ENCODE data around the gene CEBPA.

CEBPA gene

DNA sequence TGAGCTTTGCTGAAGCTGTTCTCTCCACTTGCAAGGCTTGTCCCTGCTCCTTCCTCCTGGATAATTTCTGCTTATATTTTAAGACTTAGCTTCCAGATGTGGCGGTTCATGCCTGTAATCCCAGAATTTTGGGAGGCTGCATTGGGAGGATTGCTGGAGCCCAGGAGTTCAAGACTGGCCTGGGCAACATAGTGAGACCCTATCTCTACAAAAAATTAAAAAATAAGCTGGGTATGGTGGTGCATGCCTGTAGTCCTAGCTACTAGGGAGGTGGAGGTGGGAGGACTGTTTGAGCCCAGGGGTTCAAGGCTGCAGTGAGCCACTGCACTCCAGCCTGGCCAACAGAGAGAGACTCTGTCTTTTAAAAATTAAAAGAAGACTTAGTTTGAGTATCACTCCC is 31.6 kb downstream of the CEBPA start:
- no peaks in the 10 kb centered on the region for H3K9me2 ChIP-seq (replicated peaks; ENCODE audit: insufficient read depth, low read length)
- H3F3A ChIP-seq (ENCODE audit: insufficient read depth): no peaks in the 10 kb centered on the region
- no peaks in the 10 kb centered on the region for H3K36me3 ChIP-seq (ENCODE audit: low read length)
- H3K27me3 ChIP-seq (ENCODE audit: low read length): no peaks in the 10 kb centered on the region
- H4K20me1 ChIP-seq (ENCODE audit: low read depth, low read length): no peaks in the 10 kb centered on the region
- no peak for TF ChIP-seq CTCF (IDR thresholded peaks at IDR 0.05; ENCODE audit: insufficient read depth, low read length, poor library complexity, severe bottlenecking)
- TF ChIP-seq EZH2phosphoT487 (conservative IDR thresholded peaks at IDR 0.05; ENCODE audit: low read length): no peak
- no peak overlapping the region for H3K9ac ChIP-seq (ENCODE audit: low read length)
- H3K79me2 ChIP-seq (ENCODE audit: insufficient read depth, low read length): no peaks in the 10 kb centered on the region
- no peak overlapping the region for H3K4me3 ChIP-seq (ENCODE audit: insufficient read depth, low read length, poor library complexity, severe bottlenecking)
- no peak overlapping the region for H2AFZ ChIP-seq (ENCODE audit: low read depth, low read length, severe bottlenecking)
- H3K4me2 ChIP-seq (ENCODE audit: low read depth, low read length, poor library complexity, severe bottlenecking): no peak overlapping the region
- H3K9me3 ChIP-seq (ENCODE audit: insufficient read depth, low read length): no peaks in the 10 kb centered on the region
- no peak overlapping the region for H3K27ac ChIP-seq (ENCODE audit: low read depth, low read length)

DNA sequence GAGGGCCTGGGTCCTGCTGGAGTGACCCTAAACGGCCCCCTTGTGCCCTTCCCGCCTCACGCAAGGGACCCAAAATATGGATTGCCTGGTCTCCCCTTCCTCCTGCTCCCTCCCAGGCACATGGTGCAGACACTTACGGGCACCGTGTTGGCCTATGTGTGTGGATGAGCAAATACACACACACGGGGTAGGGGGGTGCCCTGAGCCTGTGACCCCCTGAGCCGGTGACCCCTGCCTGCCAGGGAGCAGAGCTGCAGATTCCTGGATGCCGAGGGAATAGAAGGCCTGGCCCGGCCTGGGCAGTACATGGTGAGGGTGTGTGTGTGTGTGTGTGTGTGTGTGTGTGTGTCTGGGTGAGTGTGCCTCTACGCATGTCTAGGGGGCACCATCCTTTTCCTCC is 33.3 kb downstream of the CEBPA start:
- Histone ChIP-seq H4K20me1 (ENCODE audit: low read depth, low read length) (no peaks in the 10 kb centered on the region), H3K36me3 (ENCODE audit: low read length) (no peaks in the 10 kb centered on the region), H3F3A (ENCODE audit: insufficient read depth) (no peaks in the 10 kb centered on the region), H3K9ac (ENCODE audit: low read length) (no peak overlapping the region), H3K4me3 (ENCODE audit: insufficient read depth, low read length, poor library complexity, severe bottlenecking) (no peak overlapping the region), H3K27ac (ENCODE audit: low read depth, low read length) (no peak overlapping the region), H3K27me3 (ENCODE audit: low read length) (no peaks in the 10 kb centered on the region), H3K9me2 (replicated peaks; ENCODE audit: insufficient read depth, low read length) (no peaks in the 10 kb centered on the region), H3K9me3 (ENCODE audit: insufficient read depth, low read length) (no peaks in the 10 kb centered on the region), H2AFZ (ENCODE audit: low read depth, low read length, severe bottlenecking) (no peak overlapping the region), H3K4me2 (ENCODE audit: low read depth, low read length, poor library complexity, severe bottlenecking) (no peak overlapping the region), H3K79me2 (ENCODE audit: insufficient read depth, low read length) (no peaks in the 10 kb centered on the region)
- TF ChIP-seq CTCF (IDR thresholded peaks at IDR 0.05; ENCODE audit: insufficient read depth, low read length, poor library complexity, severe bottlenecking) (no peak), EZH2phosphoT487 (conservative IDR thresholded peaks at IDR 0.05; ENCODE audit: low read length) (no peak)

DNA sequence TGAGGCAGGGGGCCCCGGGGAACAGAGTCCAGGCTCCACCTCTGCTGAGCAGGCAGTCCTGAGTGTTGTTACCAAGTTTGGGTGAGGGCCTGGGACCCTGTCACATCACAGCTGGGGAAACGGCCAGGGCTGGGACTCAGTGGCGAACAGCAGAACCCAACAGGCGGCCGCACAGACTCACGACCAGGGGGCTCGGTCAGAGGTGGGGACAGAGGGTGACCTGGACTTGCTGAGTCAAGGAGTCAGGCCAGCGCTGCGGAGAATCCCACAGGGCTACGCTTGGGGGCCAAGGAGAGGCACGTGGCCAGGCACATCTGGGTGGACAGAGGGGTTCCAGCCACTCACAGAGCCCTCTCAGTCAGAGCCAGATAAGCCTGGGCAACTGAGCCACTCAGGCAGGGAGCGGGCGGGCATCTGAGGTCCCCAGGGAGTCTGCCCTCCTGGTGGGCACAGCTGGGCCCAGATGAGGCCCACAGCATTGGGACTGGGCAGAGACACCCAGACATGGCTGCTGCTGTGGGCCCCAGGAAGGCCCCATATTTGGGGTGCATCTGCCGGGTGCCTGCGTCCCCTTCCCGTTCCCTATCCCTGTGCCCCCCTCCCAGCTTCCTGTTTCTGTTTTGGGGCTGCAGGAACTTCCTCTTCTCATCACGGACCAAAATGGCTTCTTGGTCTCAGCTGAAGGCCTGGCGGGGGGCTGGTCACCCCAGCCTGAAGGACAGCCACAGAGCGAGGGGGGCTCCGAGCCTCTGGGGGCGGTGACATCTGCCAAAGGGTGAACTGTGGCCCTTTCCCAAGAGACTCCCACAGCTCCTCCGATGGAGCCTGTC is 34.0 kb downstream of the CEBPA start:
- no peak overlapping the region for H2AFZ ChIP-seq (ENCODE audit: low read depth, low read length, severe bottlenecking)
- H3K9me3 ChIP-seq (ENCODE audit: insufficient read depth, low read length): no peaks in the 10 kb centered on the region
- no peaks in the 10 kb centered on the region for H3K9me2 ChIP-seq (replicated peaks; ENCODE audit: insufficient read depth, low read length)
- no peaks in the 10 kb centered on the region for H4K20me1 ChIP-seq (ENCODE audit: low read depth, low read length)
- H3K4me3 ChIP-seq (ENCODE audit: insufficient read depth, low read length, poor library complexity, severe bottlenecking): no peak overlapping the region
- H3K9ac ChIP-seq (ENCODE audit: low read length): no peak overlapping the region
- no peaks in the 10 kb centered on the region for H3K36me3 ChIP-seq (ENCODE audit: low read length)
- H3K4me2 ChIP-seq (ENCODE audit: low read depth, low read length, poor library complexity, severe bottlenecking): no peak overlapping the region
- no peak overlapping the region for H3K27ac ChIP-seq (ENCODE audit: low read depth, low read length)
- H3K79me2 ChIP-seq (ENCODE audit: insufficient read depth, low read length): no peaks in the 10 kb centered on the region
- no peaks in the 10 kb centered on the region for H3F3A ChIP-seq (ENCODE audit: insufficient read depth)
- H3K27me3 ChIP-seq (ENCODE audit: low read length): no peaks in the 10 kb centered on the region
- no peak for TF ChIP-seq EZH2phosphoT487 (conservative IDR thresholded peaks at IDR 0.05; ENCODE audit: low read length)
- TF ChIP-seq CTCF (IDR thresholded peaks at IDR 0.05; ENCODE audit: insufficient read depth, low read length, poor library complexity, severe bottlenecking): no peak

All from SU-DHL-6 (cell line).